Activated gamma-delta T cell treated with anti-CD3 and anti-CD28 coated beads, Interleukin-2, amount 50 U/mL, for 16 hours (primary cell): ENCODE results near the gene CACNB3.
A peak's percentile ranks its signal among the peaks of the same experiment; 100 is the strongest.

Experiments
- DNase-seq: peaks from one replicate; pipeline ENCODE4 v3.0.0-alpha.2; 2020; ENCODE audit warnings: low read depth

The CACNB3 gene

GRCh38 chr12:48788854-48789775 is 29.2 kb upstream of the CACNB3 start, which contains the start of gene ADCY6:
TSS of gene ADCY6 (minus strand) at chr12:48789089. CDS start at chr12:48783434, 5,655 bp downstream.
- no peak for DNase-seq

GRCh38 chr12:48789858-48790326 is 28.4 kb upstream of the CACNB3 start:
- DNase-seq = no peak

- DNase-seq = no peak
These were observed 24.6 kb upstream of the CACNB3 start for GRCh38 chr12:48793696-48794095.

GRCh38 chr12:48794870-48795269 is 23.4 kb upstream of the CACNB3 start:
- no peak for DNase-seq

GRCh38 chr12:48795550-48796455 is 22.5 kb upstream of the CACNB3 start:
- peak; percentile 30 for DNase-seq

- DNase-seq = no peak
These were observed 21.3 kb upstream of the CACNB3 start for GRCh38 chr12:48796976-48797375.

- DNase-seq = no peak
These were observed 17.8 kb upstream of the CACNB3 start for GRCh38 chr12:48800457-48800856.

- no peak for DNase-seq
These were observed 17.3 kb upstream of the CACNB3 start for GRCh38 chr12:48800971-48801370.

- no peak for DNase-seq
These were observed 14.6 kb upstream of the CACNB3 start for GRCh38 chr12:48803675-48804074.

GRCh38 chr12:48807981-48808380 is 10.3 kb upstream of the CACNB3 start:
- DNase-seq = no peak

- no peak for DNase-seq
These were observed 7.3 kb upstream of the CACNB3 start for GRCh38 chr12:48810903-48811431.

- DNase-seq = no peak
These were observed 6.7 kb upstream of the CACNB3 start for GRCh38 chr12:48811437-48812090.

- DNase-seq = no peak
These were observed 5.9 kb upstream of the CACNB3 start for GRCh38 chr12:48812389-48812788.

GRCh38 chr12:48813465-48814261 is 4.6 kb upstream of the CACNB3 start:
- no peak for DNase-seq

- DNase-seq = peak; percentile 59
These were observed 3.8 kb upstream of the CACNB3 start for GRCh38 chr12:48814262-48815125.

GRCh38 chr12:48815126-48816110 is 2.9 kb upstream of the CACNB3 start:
- DNase-seq = no peak

GRCh38 chr12:48816143-48816854 is 2.0 kb upstream of the CACNB3 start:
- no peak for DNase-seq
